GM12878 (cell line): ENCODE measurements around the gene ADARB1. TPM values are rescaled to one million over a fixed set of nuclear protein-coding genes. Genes with fewer than 3 reads are reported as not detected.
A peak's percentile ranks its signal among the peaks of the same experiment; 100 is the strongest.

Experiments
- ATF7 ChIP-seq: fragments of 450-650 bp; IDR thresholded peaks from 2 replicates; pipeline ENCODE4 v1.6.1; 2016; ENCODE audit warnings: low read depth, mild to moderate bottlenecking
- HDAC6 ChIP-seq: fragments of 200-600 bp; sonication (generic); IDR thresholded peaks from one replicate; pipeline ENCODE4 v1.8.0; 2017; ENCODE audit warnings: antibody characterized with exemption; ENCODE audit not compliant: unreplicated experiment
- IKZF2 ChIP-seq, 2 experiments: fragments of 450-650 bp; IDR thresholded peaks; 2 replicates each; pipeline ENCODE4 v1.6.1; 2017; ENCODE audit warnings: mild to moderate bottlenecking in 2 of 2, moderate library complexity in 2 of 2
- JUNB ChIP-seq: IDR thresholded peaks from 2 replicates; pipeline ENCODE4 v1.6.1; 2016; ENCODE audit warnings: antibody characterized with exemption, mild to moderate bottlenecking
- KAT2A ChIP-seq: conservative IDR thresholded peaks from 2 replicates; pipeline ENCODE4 v1.6.1; 2011; ENCODE audit warnings: low read depth, low read length; ENCODE audit not compliant: control insufficient read depth
- LARP7 ChIP-seq: fragments of 450-650 bp; IDR thresholded peaks from 2 replicates; pipeline ENCODE4 v1.6.1; 2017; ENCODE audit warnings: mild to moderate bottlenecking
- NFXL1 ChIP-seq: fragments of 450-650 bp; IDR thresholded peaks from 2 replicates; pipeline ENCODE4 v1.6.1; 2017; ENCODE audit warnings: antibody characterized with exemption, mild to moderate bottlenecking, borderline replicate concordance
- NR2C1 ChIP-seq: fragments of 450-650 bp; IDR thresholded peaks from 2 replicates; pipeline ENCODE4 v1.6.1; 2017; ENCODE audit warnings: antibody characterized with exemption, mild to moderate bottlenecking, moderate library complexity
- NR2F1 ChIP-seq: fragments of 450-650 bp; conservative IDR thresholded peaks from 2 replicates; pipeline ENCODE4 v1.6.1; 2017; ENCODE audit warnings: mild to moderate bottlenecking
- RB1 ChIP-seq: fragments of 450-650 bp; formaldehyde crosslinking; IDR thresholded peaks from 2 replicates; pipeline ENCODE4 v1.6.1; 2017; ENCODE audit warnings: mild to moderate bottlenecking, borderline replicate concordance
- RUNX3 ChIP-seq: IDR thresholded peaks from 2 replicates; pipeline ENCODE4 v1.6.1; 2012; ENCODE audit warnings: low read length, inconsistent platforms
- SIN3A ChIP-seq: IDR thresholded peaks from 2 replicates; pipeline ENCODE4 v1.6.1; 2012; ENCODE audit warnings: low read depth, low read length, improper control_type of control experiment
- SMAD1 ChIP-seq: fragments of 450-650 bp; IDR thresholded peaks from 2 replicates; pipeline ENCODE4 v1.6.1; 2018; ENCODE audit warnings: mild to moderate bottlenecking, low read depth; ENCODE audit not compliant: partially characterized antibody
- TARDBP ChIP-seq: IDR thresholded peaks from 2 replicates; pipeline ENCODE4 v1.6.1; 2016; ENCODE audit warnings: borderline replicate concordance
- ZNF384 ChIP-seq: IDR thresholded peaks from 2 replicates; pipeline ENCODE4 v1.6.1; 2012; ENCODE audit warnings: low read depth, mild to moderate bottlenecking, low read length, improper control_type of control experiment, borderline replicate concordance
- polyA plus RNA-seq, 11 experiments: library from polyadenylated mRNA; depleted of rRNA in 4 of 11; unstranded in 6 of 11; stranded (reverse) in 5 of 11; fragments of >200 nt; fragmentation: Nextera tagmentation in 4 of 11; fragmentation: Illumina TruSeq in 1 of 11; extraction: Ambion mirVana in 4 of 11; extraction: Trizol in 1 of 11; gene quantifications; 1 replicate in 1 of 11; 2 replicates in 10 of 11; pipeline versions ENCODE4 v1.2.1 to v1.2.3, GENCODE V29; 2011 to 2016; ENCODE audit warnings: inconsistent platforms in 2 of 11, missing spikeins in 2 of 11, low read depth in 1 of 11
- total RNA-seq, 4 experiments: library from RNA; depleted of rRNA in 3 of 4; stranded (reverse); fragments of >200 nt in 3 of 4; fragmentation: Illumina TruSeq in 1 of 4; extraction: Trizol in 1 of 4; gene quantifications; 2 replicates each; pipeline versions ENCODE4 v1.2.1 to v1.2.3, GENCODE V29; 2013 to 2021
- TF ChIP-seq, protein P1 (sequence below): fragments of 150-350 bp; IDR thresholded peaks from 2 replicates; pipeline ENCODE4 v1.6.1; 2016; ENCODE audit warnings: low read depth, low read length
- TF ChIP-seq, protein P2 (sequence below): IDR thresholded peaks from 2 replicates; pipeline ENCODE4 v1.6.1; 2011; ENCODE audit warnings: mild to moderate bottlenecking, low read depth, low read length, moderate library complexity; ENCODE audit not compliant: insufficient replicate concordance
- TF ChIP-seq, protein P3 (sequence below): IDR thresholded peaks from 2 replicates; pipeline ENCODE4 v1.6.1; 2011; ENCODE audit warnings: low read depth, mild to moderate bottlenecking, low read length, moderate library complexity, borderline replicate concordance; ENCODE audit errors: extremely low read depth
- TF ChIP-seq, protein P4 (sequence below): fragments of 450-650 bp; conservative IDR thresholded peaks from 2 replicates; pipeline ENCODE4 v1.6.1; 2017; ENCODE audit warnings: mild to moderate bottlenecking, moderate library complexity

Gene ADARB1
- total and polyA plus RNA-seq, 10 of the 15 experiments (the other 5 are each of a cell fraction or from before 2014, with no cell fraction given) = 5.7 to 61.7 (median 25.3) TPM

DNA sequence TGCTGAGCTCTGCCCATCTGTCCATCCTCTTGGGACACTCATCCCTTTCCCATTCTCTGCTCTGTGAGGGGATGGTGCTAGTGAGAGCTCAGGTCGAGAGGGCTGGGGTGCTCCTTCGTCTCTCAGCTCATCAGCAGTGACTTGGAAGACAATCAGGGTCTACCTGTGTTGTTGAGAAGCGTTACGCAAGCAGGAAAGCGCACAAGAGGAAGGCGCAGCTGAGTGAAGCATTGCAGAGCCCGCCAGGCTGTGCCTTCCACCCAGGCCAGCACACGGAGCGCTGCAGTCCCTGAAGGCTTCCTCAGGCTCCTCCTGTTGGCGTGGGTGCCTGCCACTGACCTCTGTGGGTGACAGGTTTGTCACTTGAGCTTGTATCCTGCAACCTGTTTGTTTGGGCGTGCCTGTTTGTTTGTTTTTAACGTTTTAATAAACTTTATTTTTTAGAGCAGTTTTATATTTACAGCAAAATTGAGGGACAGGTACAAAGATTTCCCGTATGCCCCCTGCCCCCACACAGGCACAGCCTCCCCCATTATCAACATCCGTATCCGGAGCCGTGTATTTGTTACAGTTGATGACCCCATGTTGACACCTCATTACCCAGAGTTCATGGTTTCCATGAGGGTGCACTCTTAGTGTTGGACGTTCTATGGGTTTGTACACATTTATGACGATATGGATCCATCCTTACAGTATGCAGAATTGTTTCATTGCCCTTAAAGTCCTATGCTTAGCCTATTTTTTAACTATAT lies 36.7 kb downstream of the ADARB1 start (continued):
- TF ChIP-seq SIN3A (0 out of 2 replicates have a peak, but pooled peaks have one; percentile 64), IKZF2 (IDR thresholded peaks at IDR 0.05) (peak; percentile 43 to 50), HDAC6 (no peak), RB1 (no peak), LARP7 (peak; percentile 64; the same call in 1 of the 2 replicates), SMAD1 (no peak), NR2C1 (peak; percentile 72), ZNF384 (no peak), JUNB (no peak), NFXL1 (no peak), KAT2A (no peak), RUNX3 (peak; percentile 42; the same call in 1 of the 2 replicates), ATF7 (peak; percentile 42), NR2F1 (peak; percentile 95), TARDBP (no peak)
- TF ChIP-seq, protein P1, sequence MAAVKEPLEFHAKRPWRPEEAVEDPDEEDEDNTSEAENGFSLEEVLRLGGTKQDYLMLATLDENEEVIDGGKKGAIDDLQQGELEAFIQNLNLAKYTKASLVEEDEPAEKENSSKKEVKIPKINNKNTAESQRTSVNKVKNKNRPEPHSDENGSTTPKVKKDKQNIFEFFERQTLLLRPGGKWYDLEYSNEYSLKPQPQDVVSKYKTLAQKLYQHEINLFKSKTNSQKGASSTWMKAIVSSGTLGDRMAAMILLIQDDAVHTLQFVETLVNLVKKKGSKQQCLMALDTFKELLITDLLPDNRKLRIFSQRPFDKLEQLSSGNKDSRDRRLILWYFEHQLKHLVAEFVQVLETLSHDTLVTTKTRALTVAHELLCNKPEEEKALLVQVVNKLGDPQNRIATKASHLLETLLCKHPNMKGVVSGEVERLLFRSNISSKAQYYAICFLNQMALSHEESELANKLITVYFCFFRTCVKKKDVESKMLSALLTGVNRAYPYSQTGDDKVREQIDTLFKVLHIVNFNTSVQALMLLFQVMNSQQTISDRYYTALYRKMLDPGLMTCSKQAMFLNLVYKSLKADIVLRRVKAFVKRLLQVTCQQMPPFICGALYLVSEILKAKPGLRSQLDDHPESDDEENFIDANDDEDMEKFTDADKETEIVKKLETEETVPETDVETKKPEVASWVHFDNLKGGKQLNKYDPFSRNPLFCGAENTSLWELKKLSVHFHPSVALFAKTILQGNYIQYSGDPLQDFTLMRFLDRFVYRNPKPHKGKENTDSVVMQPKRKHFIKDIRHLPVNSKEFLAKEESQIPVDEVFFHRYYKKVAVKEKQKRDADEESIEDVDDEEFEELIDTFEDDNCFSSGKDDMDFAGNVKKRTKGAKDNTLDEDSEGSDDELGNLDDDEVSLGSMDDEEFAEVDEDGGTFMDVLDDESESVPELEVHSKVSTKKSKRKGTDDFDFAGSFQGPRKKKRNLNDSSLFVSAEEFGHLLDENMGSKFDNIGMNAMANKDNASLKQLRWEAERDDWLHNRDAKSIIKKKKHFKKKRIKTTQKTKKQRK = no peak
- TF ChIP-seq, protein P2, sequence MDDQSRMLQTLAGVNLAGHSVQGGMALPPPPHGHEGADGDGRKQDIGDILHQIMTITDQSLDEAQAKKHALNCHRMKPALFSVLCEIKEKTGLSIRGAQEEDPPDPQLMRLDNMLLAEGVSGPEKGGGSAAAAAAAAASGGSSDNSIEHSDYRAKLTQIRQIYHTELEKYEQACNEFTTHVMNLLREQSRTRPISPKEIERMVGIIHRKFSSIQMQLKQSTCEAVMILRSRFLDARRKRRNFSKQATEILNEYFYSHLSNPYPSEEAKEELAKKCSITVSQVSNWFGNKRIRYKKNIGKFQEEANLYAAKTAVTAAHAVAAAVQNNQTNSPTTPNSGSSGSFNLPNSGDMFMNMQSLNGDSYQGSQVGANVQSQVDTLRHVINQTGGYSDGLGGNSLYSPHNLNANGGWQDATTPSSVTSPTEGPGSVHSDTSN = no peak
- TF ChIP-seq, protein P3, sequence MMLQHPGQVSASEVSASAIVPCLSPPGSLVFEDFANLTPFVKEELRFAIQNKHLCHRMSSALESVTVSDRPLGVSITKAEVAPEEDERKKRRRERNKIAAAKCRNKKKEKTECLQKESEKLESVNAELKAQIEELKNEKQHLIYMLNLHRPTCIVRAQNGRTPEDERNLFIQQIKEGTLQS = no peak
- TF ChIP-seq, protein P4, sequence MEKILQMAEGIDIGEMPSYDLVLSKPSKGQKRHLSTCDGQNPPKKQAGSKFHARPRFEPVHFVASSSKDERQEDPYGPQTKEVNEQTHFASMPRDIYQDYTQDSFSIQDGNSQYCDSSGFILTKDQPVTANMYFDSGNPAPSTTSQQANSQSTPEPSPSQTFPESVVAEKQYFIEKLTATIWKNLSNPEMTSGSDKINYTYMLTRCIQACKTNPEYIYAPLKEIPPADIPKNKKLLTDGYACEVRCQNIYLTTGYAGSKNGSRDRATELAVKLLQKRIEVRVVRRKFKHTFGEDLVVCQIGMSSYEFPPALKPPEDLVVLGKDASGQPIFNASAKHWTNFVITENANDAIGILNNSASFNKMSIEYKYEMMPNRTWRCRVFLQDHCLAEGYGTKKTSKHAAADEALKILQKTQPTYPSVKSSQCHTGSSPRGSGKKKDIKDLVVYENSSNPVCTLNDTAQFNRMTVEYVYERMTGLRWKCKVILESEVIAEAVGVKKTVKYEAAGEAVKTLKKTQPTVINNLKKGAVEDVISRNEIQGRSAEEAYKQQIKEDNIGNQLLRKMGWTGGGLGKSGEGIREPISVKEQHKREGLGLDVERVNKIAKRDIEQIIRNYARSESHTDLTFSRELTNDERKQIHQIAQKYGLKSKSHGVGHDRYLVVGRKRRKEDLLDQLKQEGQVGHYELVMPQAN = no peak
